Transverse colon (tissue), 4 donors: Measurements from ENCODE around the gene CSRP1.
A peak's percentile ranks its signal among the peaks of the same experiment; 100 is the strongest.

Experiments used
- CTCF ChIP-seq, 5 experiments: fragments of 200-600 bp in 3 of 5; fragments of 450-650 bp in 2 of 5; sonication (generic) in 3 of 5; IDR thresholded peaks; 1 replicate in 2 of 5; 2 replicates in 3 of 5; pipeline ENCODE4 v1.5.1; 2016 to 2017; ENCODE audit warnings: antibody characterized with exemption in 5 of 5, inconsistent platforms in 3 of 5, mild to moderate bottlenecking in 2 of 5, moderate library complexity in 1 of 5
- EP300 ChIP-seq: sonication (generic); formaldehyde crosslinking; IDR thresholded peaks from one replicate; pipeline ENCODE4 v1.6.1; 2017; ENCODE audit warnings: antibody characterized with exemption, low read depth
- POLR2A ChIP-seq: fragments of 450-650 bp; IDR thresholded peaks from one replicate; pipeline ENCODE4 v1.6.1; 2016; ENCODE audit warnings: antibody characterized with exemption, mild to moderate bottlenecking, moderate library complexity
- POLR2AphosphoS5 ChIP-seq, 3 donors: sonication (generic); formaldehyde crosslinking; IDR thresholded peaks; one replicate each; pipeline ENCODE4 v1.6.1; 2016; ENCODE audit warnings: antibody characterized with exemption in 3 of 3

- TF ChIP-seq CTCF (IDR thresholded peaks at IDR 0.05) = no peak
- peak in 1 of 3 donors; percentile 10 for TF ChIP-seq POLR2AphosphoS5 (IDR thresholded peaks at IDR 0.05)
- no peak for TF ChIP-seq POLR2A
- no peak for TF ChIP-seq EP300
These were observed 5.1 kb upstream of the CSRP1 start for GRCh38 chr1:201511941-201512539.
